ENCODE data around the gene EXD3. TPM values are rescaled to one million over a fixed set of nuclear protein-coding genes. Genes with fewer than 3 reads are reported as not detected.

EXD3 gene
- total and polyA plus RNA-seq, 9 of the 15 experiments (the other 6 are each of a cell fraction or from before 2014, with no cell fraction given) = 0.29 to 12.5 (median 3.9) TPM

- TF ChIP-seq HDGF (IDR thresholded peaks at IDR 0.05) (0 out of 2 replicates have a peak, but pooled peaks have one; percentile 33), TCF15 (CRISPR knock-in tag; IDR thresholded peaks at IDR 0.05) (no peak), RCOR1 (IDR thresholded peaks at IDR 0.05; ENCODE audit: borderline replicate concordance in 1 of 2, low read depth in 2 of 2, low read length in 2 of 2) (peak in 1 of 2 experiments; percentile 72; a peak in 1 of 4 replicates), UBTF (IDR thresholded peaks at IDR 0.05; ENCODE audit: borderline replicate concordance in 1 of 2, low read depth in 2 of 2, low read length in 2 of 2) (0 out of 4 replicates have a peak, but pooled peaks have one; percentile 33 to 51), ZNF830 (CRISPR knock-in tag; IDR thresholded peaks at IDR 0.05) (no peak), ELF1 (tag; IDR thresholded peaks at IDR 0.05) (no peak), MYNN (IDR thresholded peaks at IDR 0.05) (no peak), MYNN (CRISPR knock-in tag; IDR thresholded peaks at IDR 0.05) (no peak), CREM (IDR thresholded peaks at IDR 0.05; ENCODE audit: low read depth) (peak; percentile 13; the same call in 1 of the 2 replicates), VEZF1 (CRISPR knock-in tag; IDR thresholded peaks at IDR 0.05) (peak; percentile 43), GABPB1 (CRISPR knock-in tag; IDR thresholded peaks at IDR 0.05) (peak; percentile 45; the same call in 1 of the 2 replicates), CHD2 (IDR thresholded peaks at IDR 0.05; ENCODE audit: low read depth, low read length) (peak; percentile 40; the same call in 1 of the 2 replicates), SAFB (IDR thresholded peaks at IDR 0.05; ENCODE audit: borderline replicate concordance, low read depth, low read length) (no peak), KDM2B (CRISPR knock-in tag; IDR thresholded peaks at IDR 0.05) (peak; percentile 51; the same call in 1 of the 2 replicates), HLTF (IDR thresholded peaks at IDR 0.05) (no peak), NUFIP1 (IDR thresholded peaks at IDR 0.05; ENCODE audit: partially characterized antibody) (no peak), PCBP1 (IDR thresholded peaks at IDR 0.05; ENCODE audit: low read depth, low read length, poor library complexity, severe bottlenecking) (peak; percentile 32), ZNF668 (CRISPR knock-in tag; IDR thresholded peaks at IDR 0.05) (no peak), HBP1 (CRISPR knock-in tag; IDR thresholded peaks at IDR 0.05) (no peak), CCNT2 (IDR thresholded peaks at IDR 0.05; ENCODE audit: borderline replicate concordance, extremely low read depth, insufficient read length, low read depth, low read length) (peak; percentile 70), YY1 (IDR thresholded peaks at IDR 0.05; ENCODE audit: borderline replicate concordance in 1 of 3, control insufficient read depth in 1 of 3, extremely low read depth in 1 of 3, insufficient read depth in 3 of 3, insufficient read length in 1 of 3, insufficient replicate concordance in 2 of 3, low read depth in 1 of 3, low read length in 2 of 3) (peak in 1 of 3 experiments; percentile 25), ZNF586 (CRISPR knock-in tag; conservative IDR thresholded peaks at IDR 0.05) (no peak)
Measured at GRCh38 chr9:137461663-137462395, 38.9 kb upstream of the EXD3 start (continued).
